HG03558 (cell line): ENCODE measurements around the gene AAK1.

Experiments
- ATAC-seq: cut with Tn5 transposase; IDR thresholded peaks from one replicate; pipeline ENCODE4 v1.9.1; 2021; ENCODE audit warnings: moderate number of reproducible peaks; ENCODE audit not compliant: unreplicated experiment; ENCODE audit errors: extremely low read depth

The AAK1 gene

GRCh38 chr2:69604026-69604678 lies 39.4 kb downstream of the AAK1 start:
- no peak for ATAC-seq

- no peak for ATAC-seq
Observed at GRCh38 chr2:69603146-69603743, 40.3 kb downstream of the AAK1 start.

- no peak for ATAC-seq
Observed at GRCh38 chr2:69601179-69601612, 42.3 kb downstream of the AAK1 start.

GRCh38 chr2:69600425-69600824 lies 43.1 kb downstream of the AAK1 start:
- ATAC-seq = no peak

- ATAC-seq = no peak
Observed at GRCh38 chr2:69597843-69598610, 45.5 kb downstream of the AAK1 start.

GRCh38 chr2:69597105-69597504 lies 46.4 kb downstream of the AAK1 start:
- no peak for ATAC-seq

GRCh38 chr2:69594341-69594740 lies 49.2 kb downstream of the AAK1 start:
- ATAC-seq = no peak

- no peak for ATAC-seq
Observed at GRCh38 chr2:69592511-69592910, 51.0 kb downstream of the AAK1 start.

GRCh38 chr2:69589973-69590652 lies 53.4 kb downstream of the AAK1 start:
- ATAC-seq = no peak

GRCh38 chr2:69588945-69589344 lies 54.6 kb downstream of the AAK1 start:
- ATAC-seq = no peak

- no peak for ATAC-seq
Observed at GRCh38 chr2:69588403-69588802, 55.1 kb downstream of the AAK1 start.

GRCh38 chr2:69585855-69586555 lies 57.5 kb downstream of the AAK1 start:
- ATAC-seq = no peak

GRCh38 chr2:69584127-69584889 lies 59.2 kb downstream of the AAK1 start:
- no peak for ATAC-seq

GRCh38 chr2:69583321-69583833 lies 60.2 kb downstream of the AAK1 start:
- ATAC-seq = no peak

- ATAC-seq = no peak
Observed at GRCh38 chr2:69582582-69583176, 60.9 kb downstream of the AAK1 start.

- ATAC-seq = no peak
Observed at GRCh38 chr2:69581774-69582581, 61.6 kb downstream of the AAK1 start.

GRCh38 chr2:69580486-69580885 lies 63.1 kb downstream of the AAK1 start:
- ATAC-seq = no peak

- no peak for ATAC-seq
Observed at GRCh38 chr2:69579536-69579935, 64.0 kb downstream of the AAK1 start.
